IPS DF 6.9 (cell line): ENCODE measurements around the gene EIF4A3.
A peak's percentile ranks its signal among the peaks of the same experiment; 100 is the strongest.

Experiments used
- DNase-seq: peaks from one replicate; pipeline ENCODE4 v3.0.0-alpha.2; 2013; ENCODE audit warnings: low read depth, low spot score
- H3K27ac ChIP-seq: one replicate; pipeline ENCODE4 v1.5.1; 2013; ENCODE audit warnings: low read length, control low read depth
- H3K27me3 ChIP-seq: 2 replicates; pipeline ENCODE4 v1.6.1; 2013; ENCODE audit warnings: mild to moderate bottlenecking, low read length; ENCODE audit not compliant: control insufficient read depth, insufficient read depth
- H3K36me3 ChIP-seq: 2 replicates; pipeline ENCODE4 v1.6.1; 2013; ENCODE audit warnings: low read length; ENCODE audit not compliant: control insufficient read depth, insufficient read depth
- H3K4me1 ChIP-seq: 2 replicates; pipeline ENCODE4 v1.6.1; 2013; ENCODE audit warnings: low read length; ENCODE audit not compliant: control insufficient read depth, insufficient read depth
- H3K4me3 ChIP-seq: 2 replicates; pipeline ENCODE4 v1.5.1; 2013; ENCODE audit warnings: mild to moderate bottlenecking, low read length
- H3K9me3 ChIP-seq: 2 replicates; pipeline ENCODE4 v1.6.1; 2013; ENCODE audit warnings: low read length, inconsistent platforms; ENCODE audit not compliant: control insufficient read depth, insufficient read depth
- WGBS: extraction: QIAGEN DNeasy Blood & Tissue Kit; methylation state at CpG from one replicate; pipeline ENCODE4 v1.1.7; 2013; ENCODE audit warnings: mixed read lengths, missing lambda C conversion rate; ENCODE audit not compliant: insufficient read length, insufficient coverage; 5-methylcytosine and 5-hydroxymethylcytosine counted together

Gene EIF4A3

GRCh38 chr17:80101011-80101945, 45.6 kb downstream of the EIF4A3 start, which contains the start of gene GAA:
Gene GAA, plus strand, starts transcription at chr17:80101581. Its CDS starts 3,006 bp downstream, at chr17:80104587.
- H3K4me3 ChIP-seq, result peak within 1 kb of the TSS; percentile 95
- peak; percentile 60 for DNase-seq
- WGBS, result no CpG with 5 or more reads among the region's 114 CpGs
- H3K9me3 ChIP-seq, result no peaks in the 10 kb centered on the region
- no peaks in the 10 kb centered on the region for H3K36me3 ChIP-seq
- H3K4me1 ChIP-seq, result no peaks in the 10 kb centered on the region; the same call in 1 of the 2 replicates
- H3K27me3 ChIP-seq, result no peaks in the 10 kb centered on the region
- no peak within 1 kb of the TSS for H3K27ac ChIP-seq

GRCh38 chr17:80100035-80100323, 46.9 kb downstream of the EIF4A3 start:
- no peaks in the 10 kb centered on the region for H3K36me3 ChIP-seq
- WGBS, result no CpG with 5 or more reads among the region's 4 CpGs
- H3K27me3 ChIP-seq, result no peaks in the 10 kb centered on the region
- no peaks in the 10 kb centered on the region; the same call in 1 of the 2 replicates for H3K4me1 ChIP-seq
- no peaks in the 10 kb centered on the region for H3K9me3 ChIP-seq
- no peak overlapping the region for H3K4me3 ChIP-seq
- DNase-seq, result no peak
- no peak overlapping the region for H3K27ac ChIP-seq

- Histone ChIP-seq H3K4me3 (no peak overlapping the region), H3K27ac (no peak overlapping the region), H3K4me1 (no peaks in the 10 kb centered on the region; the same call in 1 of the 2 replicates), H3K9me3 (no peaks in the 10 kb centered on the region), H3K36me3 (no peaks in the 10 kb centered on the region), H3K27me3 (no peaks in the 10 kb centered on the region)
- no CpG with 5 or more reads among the region's 27 CpGs for WGBS
- DNase-seq, result no peak
Observed at GRCh38 chr17:80099291-80100034, 47.5 kb downstream of the EIF4A3 start.

GRCh38 chr17:80097844-80098691, 48.9 kb downstream of the EIF4A3 start:
- Histone ChIP-seq H3K4me1 (no peaks in the 10 kb centered on the region; the same call in 1 of the 2 replicates), H3K4me3 (no peak overlapping the region), H3K36me3 (no peaks in the 10 kb centered on the region), H3K27me3 (no peaks in the 10 kb centered on the region), H3K9me3 (no peaks in the 10 kb centered on the region), H3K27ac (no peak overlapping the region)
- no peak for DNase-seq
- 100% methylated on average over 1 of the region's 23 CpGs for WGBS

- H3K9me3 ChIP-seq, result no peaks in the 10 kb centered on the region
- WGBS, result no CpG with 5 or more reads among the region's 17 CpGs
- H3K4me1 ChIP-seq, result no peaks in the 10 kb centered on the region; the same call in 1 of the 2 replicates
Observed at GRCh38 chr17:80097127-80097621, 49.8 kb downstream of the EIF4A3 start.

GRCh38 chr17:80096561-80097021, 50.3 kb downstream of the EIF4A3 start:
- DNase-seq, result no peak
- Histone ChIP-seq H3K4me3 (no peak overlapping the region), H3K27me3 (no peaks in the 10 kb centered on the region), H3K27ac (no peak overlapping the region), H3K36me3 (no peaks in the 10 kb centered on the region), H3K9me3 (no peaks in the 10 kb centered on the region), H3K4me1 (no peaks in the 10 kb centered on the region; the same call in 1 of the 2 replicates)
- no CpG with 5 or more reads among the region's 12 CpGs for WGBS

More at GRCh38 chr17:80097127-80097621, 49.8 kb downstream of the EIF4A3 start:
- Histone ChIP-seq H3K27me3 (no peaks in the 10 kb centered on the region), H3K27ac (no peak overlapping the region), H3K36me3 (no peaks in the 10 kb centered on the region), H3K4me3 (no peak overlapping the region)
- no peak for DNase-seq

- no CpG with 5 or more reads among the region's 16 CpGs for WGBS
- Histone ChIP-seq H3K4me3 (no peak overlapping the region), H3K27ac (no peak overlapping the region), H3K4me1 (no peaks in the 10 kb centered on the region; the same call in 1 of the 2 replicates), H3K9me3 (no peaks in the 10 kb centered on the region), H3K27me3 (no peaks in the 10 kb centered on the region), H3K36me3 (no peaks in the 10 kb centered on the region)
- no peak for DNase-seq
Observed at GRCh38 chr17:80095844-80096475, 51.0 kb downstream of the EIF4A3 start.

GRCh38 chr17:80095038-80095843, 51.7 kb downstream of the EIF4A3 start:
- Histone ChIP-seq H3K36me3 (no peaks in the 10 kb centered on the region), H3K9me3 (no peaks in the 10 kb centered on the region), H3K27me3 (no peaks in the 10 kb centered on the region), H3K4me1 (no peaks in the 10 kb centered on the region; the same call in 1 of the 2 replicates), H3K27ac (no peak overlapping the region), H3K4me3 (no peak overlapping the region)
- no peak for DNase-seq
- no CpG with 5 or more reads among the region's 37 CpGs for WGBS

GRCh38 chr17:80092959-80093358, 54.0 kb downstream of the EIF4A3 start:
- H3K27me3 ChIP-seq, result no peaks in the 10 kb centered on the region
- no peak for DNase-seq
- H3K27ac ChIP-seq, result no peak overlapping the region
- H3K4me1 ChIP-seq, result no peaks in the 10 kb centered on the region; the same call in 1 of the 2 replicates
- no peak overlapping the region for H3K4me3 ChIP-seq
- WGBS, result no CpG with 5 or more reads among the region's 8 CpGs
- no peaks in the 10 kb centered on the region for H3K36me3 ChIP-seq
- no peaks in the 10 kb centered on the region for H3K9me3 ChIP-seq
